ENCODE measurements around the gene CRTC2. TPM values are rescaled to one million over a fixed set of nuclear protein-coding genes. Genes with fewer than 3 reads are reported as not detected.
"Not testable (repeated sequence)": the region's sequence is repeated elsewhere in the genome, so short reads cannot be mapped to it uniquely, and the experiment has no call there.

The CRTC2 gene
- total RNA-seq, 1 experiment from 2014 or later, result 45.7 TPM

DNA sequence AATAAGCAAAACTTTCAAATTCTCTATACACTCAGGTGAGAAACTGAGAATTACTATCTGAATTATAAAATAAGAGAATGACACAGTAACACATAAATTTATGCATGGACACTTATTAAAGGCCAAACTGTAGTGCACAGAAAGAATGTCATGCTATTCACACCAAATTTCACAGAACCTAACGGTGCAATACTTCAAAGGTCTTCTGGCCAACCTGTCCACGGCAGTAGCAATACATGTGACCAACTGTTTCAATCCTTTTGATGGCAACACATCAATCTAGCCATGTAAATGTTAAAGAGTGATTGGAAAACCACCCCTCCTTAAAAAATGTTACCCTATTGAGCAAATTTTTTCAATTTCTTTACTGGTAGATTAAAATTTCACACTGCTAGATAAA lies 46.1 kb downstream of the CRTC2 start:
- no peaks in the 10 kb centered on the region for H3K27me3 ChIP-seq (ENCODE audit: insufficient read depth, low read length)
- no peak overlapping the region for H3K4me2 ChIP-seq (ENCODE audit: insufficient read depth, insufficient read length, low read length)
- Mint-ChIP-seq H3K27me3 (ENCODE audit: low read depth) (no peaks in the 10 kb centered on the region), H3K27ac (no peak overlapping the region), H3K4me1 (no peaks in the 10 kb centered on the region), H3K36me3 (ENCODE audit: insufficient read depth in 1 of 3, low read depth in 3 of 3) (peaks cover 9 to 27% (median 23%) of the 10 kb centered on the region in 3 experiments), H3K4me3 (no peak overlapping the region), H3K9me3 (no peaks in the 10 kb centered on the region; a peak in 1 of 5 replicates)
- no peak for DNase-seq
- no peak overlapping the region for H2BK120ac ChIP-seq (ENCODE audit: low read depth, low read length, poor library complexity, severe bottlenecking)
- H4K5ac ChIP-seq (ENCODE audit: insufficient read length, low read depth, low read length), result no peak overlapping the region
- H4K20me1 ChIP-seq (ENCODE audit: control insufficient read depth, insufficient read depth, insufficient read length), result no peaks in the 10 kb centered on the region
- H3K9me3 ChIP-seq (ENCODE audit: control insufficient read depth, low read depth, low read length), result no peaks in the 10 kb centered on the region
- no peak overlapping the region for H3K18ac ChIP-seq (ENCODE audit: insufficient read length, low read depth, low read length)
- H4K91ac ChIP-seq (ENCODE audit: insufficient read length, low read depth, low read length), result no peak overlapping the region
- TF ChIP-seq, protein P1, sequence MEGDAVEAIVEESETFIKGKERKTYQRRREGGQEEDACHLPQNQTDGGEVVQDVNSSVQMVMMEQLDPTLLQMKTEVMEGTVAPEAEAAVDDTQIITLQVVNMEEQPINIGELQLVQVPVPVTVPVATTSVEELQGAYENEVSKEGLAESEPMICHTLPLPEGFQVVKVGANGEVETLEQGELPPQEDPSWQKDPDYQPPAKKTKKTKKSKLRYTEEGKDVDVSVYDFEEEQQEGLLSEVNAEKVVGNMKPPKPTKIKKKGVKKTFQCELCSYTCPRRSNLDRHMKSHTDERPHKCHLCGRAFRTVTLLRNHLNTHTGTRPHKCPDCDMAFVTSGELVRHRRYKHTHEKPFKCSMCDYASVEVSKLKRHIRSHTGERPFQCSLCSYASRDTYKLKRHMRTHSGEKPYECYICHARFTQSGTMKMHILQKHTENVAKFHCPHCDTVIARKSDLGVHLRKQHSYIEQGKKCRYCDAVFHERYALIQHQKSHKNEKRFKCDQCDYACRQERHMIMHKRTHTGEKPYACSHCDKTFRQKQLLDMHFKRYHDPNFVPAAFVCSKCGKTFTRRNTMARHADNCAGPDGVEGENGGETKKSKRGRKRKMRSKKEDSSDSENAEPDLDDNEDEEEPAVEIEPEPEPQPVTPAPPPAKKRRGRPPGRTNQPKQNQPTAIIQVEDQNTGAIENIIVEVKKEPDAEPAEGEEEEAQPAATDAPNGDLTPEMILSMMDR (conservative IDR thresholded peaks at IDR 0.05), result no peak
- H3K4me1 ChIP-seq (ENCODE audit: insufficient read depth, low read length), result no peaks in the 10 kb centered on the region
- H4K8ac ChIP-seq (replicated peaks; ENCODE audit: insufficient read length, low read depth, low read length), result no peak overlapping the region
- H2AFZ ChIP-seq (ENCODE audit: low read length), result no peak overlapping the region
- H2BK15ac ChIP-seq (ENCODE audit: low read depth, low read length), result no peak overlapping the region
- H2BK5ac ChIP-seq (ENCODE audit: insufficient read length, low read length), result no peak overlapping the region
- H3T11ph ChIP-seq (ENCODE audit: low read length), result no peak overlapping the region
- H3K23me2 ChIP-seq (ENCODE audit: insufficient read length, low read depth, low read length, poor library complexity, severe bottlenecking), result no peaks in the 10 kb centered on the region
- peaks cover 23% of the 10 kb centered on the region; the same call in 1 of the 2 replicates for H3K79me2 ChIP-seq (ENCODE audit: insufficient read depth, low read length)
- no peak overlapping the region for H2AK5ac ChIP-seq (ENCODE audit: insufficient read length, low read length)
- no peak overlapping the region for H3K9ac ChIP-seq (ENCODE audit: extremely low read depth, insufficient read length, low read length)
- H3K56ac ChIP-seq (ENCODE audit: insufficient read length, low read depth, low read length), result no peak overlapping the region
- no peak overlapping the region for H3K23ac ChIP-seq (ENCODE audit: insufficient read length, low read depth, low read length)
- H3K14ac ChIP-seq (ENCODE audit: insufficient read depth, low read length), result no peak overlapping the region
- H2BK12ac ChIP-seq (ENCODE audit: insufficient read length, low read depth, low read length), result no peak overlapping the region
- H3K79me1 ChIP-seq (ENCODE audit: insufficient read depth, low read depth, low read length, poor library complexity, severe bottlenecking), result peaks cover 9% of the 10 kb centered on the region
- H2BK20ac ChIP-seq (ENCODE audit: low read depth, low read length, poor library complexity, severe bottlenecking), result no peak overlapping the region
- no peak overlapping the region for H3K27ac ChIP-seq (ENCODE audit: insufficient read length, low read depth, low read length)
- no CpG with 5 or more reads among the region's 2 CpGs for WGBS (ENCODE audit: extremely low coverage, insufficient read length, low lambda C conversion rate)
- H3K4ac ChIP-seq (ENCODE audit: low read depth, low read length), result no peak overlapping the region

DNA sequence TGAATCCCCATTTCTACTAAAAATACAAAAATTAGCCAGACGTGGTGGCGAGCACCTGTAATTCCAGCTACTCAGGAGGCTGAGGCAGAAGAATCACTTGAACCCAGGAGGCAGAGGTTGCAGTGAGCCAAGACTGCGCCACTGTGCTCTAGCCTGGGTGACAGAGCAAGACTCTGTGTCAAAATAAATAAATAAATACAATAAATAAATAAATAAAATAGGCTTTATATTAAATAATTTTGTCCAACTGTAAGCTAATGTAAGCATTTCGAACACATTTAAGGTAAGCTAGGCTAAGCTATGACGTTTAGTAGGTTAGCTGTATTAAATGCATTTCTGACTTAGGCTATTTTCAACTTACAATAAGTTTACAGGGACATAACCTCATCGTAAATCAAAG lies 47.9 kb downstream of the CRTC2 start:
- H3K27ac ChIP-seq (ENCODE audit: insufficient read length, low read depth, low read length); H3K27me3 Mint-ChIP-seq (ENCODE audit: low read depth); H3T11ph ChIP-seq (ENCODE audit: low read length); H2AK5ac ChIP-seq (ENCODE audit: insufficient read length, low read length); H3K56ac ChIP-seq (ENCODE audit: insufficient read length, low read depth, low read length); H2BK15ac ChIP-seq (ENCODE audit: low read depth, low read length); H2BK12ac ChIP-seq (ENCODE audit: insufficient read length, low read depth, low read length); H3K4me3 Mint-ChIP-seq; H3K79me1 ChIP-seq (ENCODE audit: insufficient read depth, low read depth, low read length, poor library complexity, severe bottlenecking); H3K27me3 ChIP-seq (ENCODE audit: insufficient read depth, low read length); H3K9me3 ChIP-seq (ENCODE audit: control insufficient read depth, low read depth, low read length); H4K20me1 ChIP-seq (ENCODE audit: control insufficient read depth, insufficient read depth, insufficient read length); H3K9me3 Mint-ChIP-seq; DNase-seq; H3K27ac Mint-ChIP-seq; H3K9ac ChIP-seq (ENCODE audit: extremely low read depth, insufficient read length, low read length); H2BK120ac ChIP-seq (ENCODE audit: low read depth, low read length, poor library complexity, severe bottlenecking); H2BK20ac ChIP-seq (ENCODE audit: low read depth, low read length, poor library complexity, severe bottlenecking); H4K91ac ChIP-seq (ENCODE audit: insufficient read length, low read depth, low read length); H3K4me1 Mint-ChIP-seq; H4K5ac ChIP-seq (ENCODE audit: insufficient read length, low read depth, low read length); H3K4ac ChIP-seq (ENCODE audit: low read depth, low read length); H3K4me1 ChIP-seq (ENCODE audit: insufficient read depth, low read length); H4K8ac ChIP-seq (replicated peaks; ENCODE audit: insufficient read length, low read depth, low read length); H2BK5ac ChIP-seq (ENCODE audit: insufficient read length, low read length); H3K18ac ChIP-seq (ENCODE audit: insufficient read length, low read depth, low read length); H3K14ac ChIP-seq (ENCODE audit: insufficient read depth, low read length); H2AFZ ChIP-seq (ENCODE audit: low read length); H3K23ac ChIP-seq (ENCODE audit: insufficient read length, low read depth, low read length); H3K23me2 ChIP-seq (ENCODE audit: insufficient read length, low read depth, low read length, poor library complexity, severe bottlenecking); H3K4me2 ChIP-seq (ENCODE audit: insufficient read depth, insufficient read length, low read length): not testable (repeated sequence)
- H3K36me3 Mint-ChIP-seq (ENCODE audit: insufficient read depth in 1 of 3, low read depth in 3 of 3), result peaks cover 7 to 33% (median 27%) of the 10 kb centered on the region in 3 experiments
- peaks cover 26% of the 10 kb centered on the region; the same call in 1 of the 2 replicates for H3K79me2 ChIP-seq (ENCODE audit: insufficient read depth, low read length)
- no CpG with 5 or more reads among the region's 6 CpGs for WGBS (ENCODE audit: extremely low coverage, insufficient read length, low lambda C conversion rate)
